Dermis blood vessel endothelial cell (primary cell): ENCODE data around the gene CHRM1. TPM values are rescaled to one million over a fixed set of nuclear protein-coding genes. Genes with fewer than 3 reads are reported as not detected.
"Not testable (repeated sequence)": the region's sequence is repeated elsewhere in the genome, so short reads cannot be mapped to it uniquely, and the experiment has no call there.

Source experiments
- DNase-seq: peaks from one replicate; pipeline ENCODE4 v3.0.0; 2010
- total RNA-seq: library from RNA; depleted of rRNA; stranded (reverse); fragments of >200 nt; gene quantifications from 2 replicates; pipeline ENCODE4 v1.2.3, GENCODE V29; 2014

CHRM1 gene
- total RNA-seq, 1 donor from 2014 or later = not detected

- no peak for DNase-seq
These were observed 46.3 kb downstream of the CHRM1 start for GRCh38 chr11:62874851-62875250.

GRCh38 chr11:62865635-62866034, 55.5 kb downstream of the CHRM1 start:
- no peak for DNase-seq

GRCh38 chr11:62863687-62864335, 57.4 kb downstream of the CHRM1 start:
- DNase-seq = no peak

- DNase-seq = not testable (repeated sequence)
These were observed 59.5 kb downstream of the CHRM1 start for GRCh38 chr11:62861564-62862192.

- DNase-seq = no peak
These were observed 60.2 kb downstream of the CHRM1 start for GRCh38 chr11:62860835-62861563.

- DNase-seq = not testable (repeated sequence)
These were observed 61.9 kb downstream of the CHRM1 start for GRCh38 chr11:62859281-62859703.

Other genes starting within 250 kb of the CHRM1 start
- gene UQCC3, start 249.7 kb downstream of the CHRM1 start, total RNA-seq = 5.0 and 6.1 TPM in 2 replicates
- gene LBHD1, start 249.1 kb downstream of the CHRM1 start, total RNA-seq = 2.5 and 3.6 TPM in 2 replicates
- 126 and 217 TPM in 2 replicates for gene UBXN1, start 242.3 kb downstream of the CHRM1 start, total RNA-seq
- gene LRRN4CL, start 231.8 kb downstream of the CHRM1 start, total RNA-seq = 0.34 and 0.51 TPM in 2 replicates
- 19.4 and 38.6 TPM in 2 replicates for gene BSCL2, start 213.9 kb downstream of the CHRM1 start, total RNA-seq
- gene GNG3, start 213.7 kb downstream of the CHRM1 start, total RNA-seq = not detected in 2 replicates
- gene HNRNPUL2, start 193.9 kb downstream of the CHRM1 start, total RNA-seq = 6.5 and 11.1 TPM in 2 replicates
- gene TTC9C, start 192.9 kb downstream of the CHRM1 start, total RNA-seq = 28.9 and 30.0 TPM in 2 replicates
- 12.2 and 14.1 TPM in 2 replicates for gene ZBTB3, start 167.2 kb downstream of the CHRM1 start, total RNA-seq
- gene POLR2G, start 159.8 kb downstream of the CHRM1 start, total RNA-seq = 42.7 and 76.1 TPM in 2 replicates
- gene TAF6L, start 150.0 kb downstream of the CHRM1 start, total RNA-seq = 35.7 and 40.2 TPM in 2 replicates
- 29.0 and 41.7 TPM in 2 replicates for gene TMEM179B, start 134.0 kb downstream of the CHRM1 start, total RNA-seq
- gene TMEM223, start 129.4 kb downstream of the CHRM1 start, total RNA-seq = 10.7 and 21.8 TPM in 2 replicates
- 38.1 and 44.2 TPM in 2 replicates for gene NXF1, start 115.9 kb downstream of the CHRM1 start, total RNA-seq
- gene STX5, start 89.3 kb downstream of the CHRM1 start, total RNA-seq = 34.4 and 36.8 TPM in 2 replicates
- gene TEX54, start 88.5 kb downstream of the CHRM1 start, total RNA-seq = not detected in 2 replicates
- 39.4 and 46.3 TPM in 2 replicates for gene WDR74, start 81.8 kb downstream of the CHRM1 start, total RNA-seq
- gene SLC3A2, start 40.5 kb downstream of the CHRM1 start, total RNA-seq = 77.9 and 84.9 TPM in 2 replicates
- gene SLC22A6, start 63.6 kb upstream of the CHRM1 start, total RNA-seq = not detected in 2 replicates
- not detected in 2 replicates for gene SLC22A8, start 94.5 kb upstream of the CHRM1 start, total RNA-seq
- not detected in 2 replicates for gene SLC22A24, start 222.9 kb upstream of the CHRM1 start, total RNA-seq